ENCODE measurements around the gene ADGRF4.

GRCh38 chr6:47650553-47651432 is 47.6 kb upstream of the ADGRF4 start:
- TF ChIP-seq CTCF (IDR thresholded peaks at IDR 0.05; ENCODE audit: low read depth, low read length) (no peak), EZH2phosphoT487 (IDR thresholded peaks at IDR 0.05; ENCODE audit: low read depth) (no peak)

Data from OCI-LY3 (cell line).